IMR-90 (cell line): ENCODE data around the gene SCGB1C2. TPM values are rescaled to one million over a fixed set of nuclear protein-coding genes. Genes with fewer than 3 reads are reported as not detected.

ENCODE experiments used
- ATAC-seq: fragments of 200-7000 bp; cut with Tn5 transposase; 2 replicates; pipeline ENCODE4 v1.9.1; 2020; ENCODE audit warnings: low read depth, mild to moderate bottlenecking, moderate library complexity
- BruUV-seq: library from RNA; stranded (reverse); fragments of 400-500 nt; replicated peaks from 2 replicates; lab custom pipeline; 2021; lab: Mats Ljungman, UMichigan
- CTCF ChIA-PET: fragments of 300-600 bp; formaldehyde crosslinking; extraction: SDS; loops from one replicate; lab custom pipeline; 2021; ENCODE audit warnings: antibody characterized with exemption; lab: Yijun Ruan, JAX
- POLR2A ChIA-PET: fragments of 300-600 bp; sonication (Branson Sonifier 250); formaldehyde crosslinking; loops from one replicate; lab custom pipeline; 2022; ENCODE audit warnings: antibody characterized with exemption; ENCODE audit not compliant: unreplicated experiment; lab: Charles Lee
- DNase-seq: peaks from one replicate; pipeline ENCODE4 v3.0.0; 2013
- H2AFZ ChIP-seq: replicated peaks from 2 replicates; pipeline ENCODE3; 2013; ENCODE audit warnings: low read length, mild to moderate bottlenecking; ENCODE audit not compliant: poor library complexity
- H2AK5ac ChIP-seq: 2 replicates; pipeline ENCODE4 v1.6.1; 2013; ENCODE audit warnings: low read depth, low read length, inconsistent platforms
- H2AK9ac ChIP-seq: replicated peaks from 2 replicates; pipeline ENCODE3; 2013; ENCODE audit warnings: mild to moderate bottlenecking, low read depth, low read length, moderate library complexity; ENCODE audit not compliant: poor library complexity
- H2BK120ac ChIP-seq: 2 replicates; pipeline ENCODE4 v1.6.1; 2013; ENCODE audit warnings: low read depth, low read length, inconsistent platforms
- H2BK15ac ChIP-seq: 3 replicates; pipeline ENCODE4 v1.6.1; 2013; ENCODE audit warnings: low read depth, low read length, inconsistent platforms
- H2BK20ac ChIP-seq: 2 replicates; pipeline ENCODE4 v1.6.1; 2013; ENCODE audit warnings: low read depth, mild to moderate bottlenecking, inconsistent platforms, low read length, moderate library complexity
- H2BK5ac ChIP-seq: 2 replicates; pipeline ENCODE4 v1.6.1; 2013; ENCODE audit warnings: mild to moderate bottlenecking, low read depth, low read length, inconsistent platforms; ENCODE audit not compliant: poor library complexity, severe bottlenecking
- H3K14ac ChIP-seq: replicated peaks from 2 replicates; pipeline ENCODE4 v1.6.1; 2013; ENCODE audit warnings: low read depth, low read length, inconsistent platforms
- H3K18ac ChIP-seq: 2 replicates; pipeline ENCODE4 v1.6.1; 2013; ENCODE audit warnings: low read depth, low read length, control low read depth
- H3K23ac ChIP-seq: 2 replicates; pipeline ENCODE4 v1.6.1; 2013; ENCODE audit warnings: low read depth, low read length, inconsistent platforms
- H3K27ac ChIP-seq: 2 replicates; pipeline ENCODE4 v1.5.1; 2013; ENCODE audit warnings: mild to moderate bottlenecking, control low read depth, low read length; ENCODE audit not compliant: insufficient read depth
- H3K27me3 ChIP-seq: 2 replicates; pipeline ENCODE4 v1.6.1; 2013; ENCODE audit warnings: low read length; ENCODE audit not compliant: control insufficient read depth, insufficient read depth
- H3K36me3 ChIP-seq: 2 replicates; pipeline ENCODE4 v1.6.1; 2013; ENCODE audit warnings: low read length, mixed read lengths; ENCODE audit not compliant: control insufficient read depth, insufficient read depth
- H3K4ac ChIP-seq: 2 replicates; pipeline ENCODE4 v1.6.1; 2013; ENCODE audit warnings: low read depth, low read length, inconsistent platforms
- H3K4me1 ChIP-seq: 2 replicates; pipeline ENCODE4 v1.6.1; 2013; ENCODE audit warnings: low read length, mixed read lengths; ENCODE audit not compliant: control insufficient read depth, insufficient read depth
- H3K4me2 ChIP-seq: 2 replicates; pipeline ENCODE4 v1.6.1; 2013; ENCODE audit warnings: low read depth, mild to moderate bottlenecking, control low read depth, low read length, moderate library complexity
- H3K4me3 ChIP-seq: 2 replicates; pipeline ENCODE4 v1.5.1; 2013; ENCODE audit warnings: low read depth, mild to moderate bottlenecking, control low read depth, low read length, moderate library complexity; ENCODE audit not compliant: insufficient read depth
- H3K56ac ChIP-seq: 2 replicates; pipeline ENCODE4 v1.6.1; 2013; ENCODE audit warnings: low read length, inconsistent platforms; ENCODE audit not compliant: insufficient read depth; ENCODE audit errors: extremely low read depth
- H3K79me1 ChIP-seq, 2 experiments: 2 replicates each; pipeline ENCODE4 v1.6.1; 2013; ENCODE audit warnings: low read length in 2 of 2, inconsistent platforms in 1 of 2, low read depth in 1 of 2
- H3K9ac ChIP-seq: 2 replicates; pipeline ENCODE4 v1.6.1; 2013; ENCODE audit warnings: low read depth, low read length, control low read depth
- H3K9me1 ChIP-seq: 2 replicates; pipeline ENCODE4 v1.6.1; 2013; ENCODE audit warnings: low read length, inconsistent platforms; ENCODE audit not compliant: insufficient read depth
- H3K9me3 ChIP-seq: 2 replicates; pipeline ENCODE4 v1.6.1; 2013; ENCODE audit warnings: low read length; ENCODE audit not compliant: control insufficient read depth, insufficient read depth
- H4K20me1 ChIP-seq: 2 replicates; pipeline ENCODE4 v1.6.1; 2013; ENCODE audit warnings: low read length, inconsistent platforms; ENCODE audit not compliant: insufficient read depth
- H4K5ac ChIP-seq: 2 replicates; pipeline ENCODE4 v1.6.1; 2013; ENCODE audit warnings: mild to moderate bottlenecking, low read depth, low read length, control low read depth
- H4K8ac ChIP-seq, 2 experiments: 2 replicates each; pipeline ENCODE4 v1.6.1; 2013; ENCODE audit warnings: low read depth in 2 of 2, low read length in 2 of 2, control low read depth in 1 of 2, inconsistent platforms in 1 of 2
- H4K91ac ChIP-seq: 2 replicates; pipeline ENCODE4 v1.6.1; 2013; ENCODE audit warnings: low read depth, low read length, inconsistent platforms; ENCODE audit not compliant: insufficient read depth
- BHLHE40 ChIP-seq: fragments of 150-350 bp; IDR thresholded peaks from 2 replicates; pipeline ENCODE4 v1.6.1; 2016; ENCODE audit warnings: mild to moderate bottlenecking, low read depth, low read length
- CEBPB ChIP-seq: IDR thresholded peaks from 2 replicates; pipeline ENCODE4 v1.6.1; 2012; ENCODE audit warnings: low read depth, low read length, improper control_type of control experiment
- ELK1 ChIP-seq: fragments of 150-350 bp; IDR thresholded peaks from 2 replicates; pipeline ENCODE4 v1.6.1; 2016; ENCODE audit warnings: low read depth, mild to moderate bottlenecking, low read length, moderate library complexity, borderline replicate concordance
- FOS ChIP-seq: fragments of 150-350 bp; IDR thresholded peaks from 2 replicates; pipeline ENCODE4 v1.6.1; 2016; ENCODE audit warnings: low read depth, low read length
- RAD21 ChIP-seq: IDR thresholded peaks from 2 replicates; pipeline ENCODE4 v1.6.1; 2012; ENCODE audit warnings: low read length, improper control_type of control experiment
- RCOR1 ChIP-seq: IDR thresholded peaks from 2 replicates; pipeline ENCODE4 v1.6.1; 2012; ENCODE audit warnings: mild to moderate bottlenecking, low read length, improper control_type of control experiment; ENCODE audit not compliant: insufficient replicate concordance
- SMC3 ChIP-seq: fragments of 150-350 bp; IDR thresholded peaks from 2 replicates; pipeline ENCODE4 v1.6.1; 2016; ENCODE audit warnings: low read depth, mild to moderate bottlenecking, antibody characterized with exemption, low read length, moderate library complexity
- USF2 ChIP-seq: fragments of 150-350 bp; IDR thresholded peaks from 2 replicates; pipeline ENCODE4 v1.6.1; 2017; ENCODE audit warnings: mild to moderate bottlenecking, antibody characterized with exemption, low read length, low read depth
- WGBS, 2 experiments: methylation state at CpG; one replicate each; pipeline versions ENCODE4 v1.1.5 to v1.1.7; 2013; ENCODE audit warnings: missing lambda C conversion rate in 2 of 2; ENCODE audit not compliant: insufficient read length in 1 of 2; ENCODE audit errors: extremely low coverage in 2 of 2; 5-methylcytosine and 5-hydroxymethylcytosine counted together
- dilution Hi-C: fragments of 300-500 bp; cut with HindIII; formaldehyde crosslinking; loops from one replicate; pipeline ENCODE4 v1.14.3; 2018; ENCODE audit warnings: low sequenced_read_pairs; ENCODE audit not compliant: unreplicated experiment
- in situ Hi-C: fragments of 300-500 bp; cut with MboI; formaldehyde crosslinking; loops from 3 replicates; pipeline ENCODE4 v1.14.3; 2019; ENCODE audit warnings: low sequenced_read_pairs, inconsistent platforms, mixed read lengths
- intact Hi-C: fragments of 100-400 bp; cut with micrococcal nuclease; formaldehyde crosslinking; loops from 2 replicates; pipeline ENCODE4 v1.10.0; 2022
- polyA plus RNA-seq, 3 experiments: library from polyadenylated mRNA; depleted of rRNA; stranded (reverse); fragments of >200 nt; gene quantifications; 2 replicates each; pipeline ENCODE4 v1.2.3, GENCODE V29; 2012; ENCODE audit warnings: low replicate concordance in 1 of 3
- total RNA-seq: library from RNA; depleted of rRNA; stranded (reverse); fragments of >200 nt; gene quantifications from 2 replicates; pipeline ENCODE4 v1.2.3, GENCODE V29; 2012

Gene SCGB1C2
- total and polyA plus RNA-seq, 2 of the 4 experiments (the other 2 are of a cell fraction): not detected

- CTCF ChIA-PET: no interaction called here
- dilution Hi-C loops: no loop called here
These were observed 23.0 kb downstream of the SCGB1C2 start for GRCh38 chr17:160336-160735.

More at GRCh38 chr17:160336-160735, 23.0 kb downstream of the SCGB1C2 start:
- in situ Hi-C loops (no loop called here), intact Hi-C loops (no loop called here)
- no peak for DNase-seq
- no peaks in the 10 kb centered on the region for H3K9me1 ChIP-seq
- H4K8ac ChIP-seq: no peak overlapping the region
- peaks cover 26% of the 10 kb centered on the region for H3K27me3 ChIP-seq
- H2AK9ac ChIP-seq: no peak overlapping the region
- H3K27ac ChIP-seq: no peak overlapping the region
- no peak overlapping the region for H3K4me2 ChIP-seq
- no peak overlapping the region for H4K5ac ChIP-seq
- no peak overlapping the region for H3K4ac ChIP-seq
- no peak overlapping the region for H3K18ac ChIP-seq
- no peak overlapping the region for H2BK120ac ChIP-seq
- no peak for ATAC-seq
- H3K14ac ChIP-seq: no peak overlapping the region
- no peak overlapping the region for H4K91ac ChIP-seq
- H4K20me1 ChIP-seq: no peaks in the 10 kb centered on the region
- no peak overlapping the region for H2BK15ac ChIP-seq
- 65% methylated on average over 4 of the region's 13 CpGs; no CpG with 5 or more reads in 1 of the 2 experiments for WGBS, 2 experiments
- TF ChIP-seq CEBPB: no peak
- no peak for TF ChIP-seq RAD21
- no peak for TF ChIP-seq RCOR1
- TF ChIP-seq FOS: no peak
- TF ChIP-seq SMC3: no peak
- TF ChIP-seq BHLHE40: no peak
- no peak for TF ChIP-seq USF2
- no peak for TF ChIP-seq ELK1
- no peak overlapping the region for H2BK5ac ChIP-seq
- H3K9ac ChIP-seq: no peak overlapping the region
- no peak overlapping the region for H3K4me3 ChIP-seq
- no peak overlapping the region for H2AK5ac ChIP-seq
- POLR2A ChIA-PET: no interaction called here
- no peak overlapping the region for H2AFZ ChIP-seq
- no peaks in the 10 kb centered on the region for H3K9me3 ChIP-seq
- H3K79me1 ChIP-seq: no peaks in the 10 kb centered on the region
- H2BK20ac ChIP-seq: no peak overlapping the region
- no TSS peak for BruUV-seq
- H3K4me1 ChIP-seq: no peaks in the 10 kb centered on the region
- no peak overlapping the region for H3K23ac ChIP-seq
- H3K36me3 ChIP-seq: no peaks in the 10 kb centered on the region; the same call in 1 of the 2 replicates
- no peak overlapping the region for H3K56ac ChIP-seq
